Umbilical cord (tissue), 2 donors: ENCODE measurements around the gene OAS3. TPM values are rescaled to one million over a fixed set of nuclear protein-coding genes. Genes with fewer than 3 reads are reported as not detected.
A peak's percentile ranks its signal among the peaks of the same experiment; 100 is the strongest.
"Not testable (repeated sequence)": the region's sequence is repeated elsewhere in the genome, so short reads cannot be mapped to it uniquely, and the experiment has no call there.

Source experiments
- DNase-seq: peaks from one replicate; pipeline ENCODE4 v3.0.0-alpha.2; 2015; ENCODE audit warnings: low spot score
- total RNA-seq: library from RNA; depleted of rRNA; stranded (reverse); fragments of >200 nt; gene quantifications from one replicate; pipeline ENCODE4 v1.2.3, GENCODE V29; 2014; ENCODE audit warnings: low replicate concordance; ENCODE audit not compliant: insufficient read depth

Gene OAS3
- total RNA-seq, 1 donor from 2014 or later: 8.4 TPM

- DNase-seq: no peak
These were observed 19.2 kb upstream of the OAS3 start for GRCh38 chr12:112919121-112919520.

GRCh38 chr12:112924986-112925385, 13.3 kb upstream of the OAS3 start:
- no peak for DNase-seq

- DNase-seq: not testable (repeated sequence)
These were observed 11.7 kb upstream of the OAS3 start for GRCh38 chr12:112926416-112927033.

- DNase-seq: no peak
These were observed 10.8 kb upstream of the OAS3 start for GRCh38 chr12:112927475-112927874.

- no peak for DNase-seq
These were observed 10.3 kb upstream of the OAS3 start for GRCh38 chr12:112927925-112928324.

GRCh38 chr12:112928978-112929377, 9.3 kb upstream of the OAS3 start:
- DNase-seq: no peak

- DNase-seq: no peak
These were observed 8.6 kb upstream of the OAS3 start for GRCh38 chr12:112929715-112930114.

- no peak for DNase-seq
These were observed 7.9 kb upstream of the OAS3 start for GRCh38 chr12:112930350-112930749.

- no peak for DNase-seq
These were observed 5.7 kb upstream of the OAS3 start for GRCh38 chr12:112932485-112933128.

GRCh38 chr12:112933129-112933505, 5.2 kb upstream of the OAS3 start:
- DNase-seq: no peak

GRCh38 chr12:112936264-112936663, 2.0 kb upstream of the OAS3 start:
- no peak for DNase-seq

- peak; percentile 13 for DNase-seq
These were observed 1.3 kb upstream of the OAS3 start for GRCh38 chr12:112936927-112937326.

GRCh38 chr12:112938751-112939150, 477 bp downstream of the OAS3 start:
- no peak for DNase-seq

GRCh38 chr12:112939761-112940381, 1.6 kb downstream of the OAS3 start:
- DNase-seq: no peak

GRCh38 chr12:112941528-112942335, 3.5 kb downstream of the OAS3 start:
- DNase-seq: no peak

GRCh38 chr12:112942572-112942971, 4.3 kb downstream of the OAS3 start:
- DNase-seq: no peak

- DNase-seq: no peak
These were observed 5.9 kb downstream of the OAS3 start for GRCh38 chr12:112944024-112944690.

GRCh38 chr12:112945515-112945914, 7.2 kb downstream of the OAS3 start:
- no peak for DNase-seq

- DNase-seq: no peak
These were observed 8.1 kb downstream of the OAS3 start for GRCh38 chr12:112946236-112947000.

- DNase-seq: no peak
These were observed 9.0 kb downstream of the OAS3 start for GRCh38 chr12:112947314-112947713.

- DNase-seq: no peak
These were observed 9.5 kb downstream of the OAS3 start for GRCh38 chr12:112947761-112948160.
